ENCODE data around the gene GNB1L. TPM values are rescaled to one million over a fixed set of nuclear protein-coding genes. Genes with fewer than 3 reads are reported as not detected.

Gene GNB1L
- total and polyA plus RNA-seq, 2 of the 13 experiments (the other 11 are each of a cell fraction or from before 2014, with no cell fraction given) = 2.5 to 7.4 TPM

DNA sequence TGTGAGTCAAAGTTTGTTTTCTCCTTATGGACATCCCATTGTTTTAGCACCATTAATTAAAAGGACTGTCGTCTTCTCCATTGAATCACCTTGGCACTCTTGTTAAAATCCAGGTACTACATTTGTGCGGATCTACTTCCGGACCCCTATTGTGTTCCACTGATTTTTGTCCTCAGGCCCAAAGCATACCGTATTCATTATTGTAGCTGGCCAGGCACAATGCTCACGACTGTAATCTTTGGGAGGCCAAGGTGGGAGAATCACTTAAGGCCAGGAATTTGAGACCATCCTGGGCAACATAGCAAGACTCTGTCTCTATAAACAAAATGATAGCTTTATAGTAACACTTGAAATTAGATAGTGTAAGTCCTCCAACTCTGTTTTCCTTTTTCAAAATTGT lies 8.9 kb upstream of the GNB1L start:
- Histone ChIP-seq H3K9ac (ENCODE audit: insufficient read depth, low read depth, low read length) (no peak overlapping the region), H3K27me3 (ENCODE audit: control insufficient read depth in 1 of 2, insufficient read depth in 2 of 2, low read length in 2 of 2) (no peaks in the 10 kb centered on the region; a peak in 1 of 5 replicates), H3K4me2 (ENCODE audit: low read depth, low read length) (no peak overlapping the region), H3K79me2 (ENCODE audit: insufficient read depth, low read length) (no peaks in the 10 kb centered on the region), H3K4me3 (replicated peaks in 1 of 3; ENCODE audit: insufficient read depth in 1 of 3, low read depth in 2 of 3, low read length in 3 of 3) (no peak overlapping the region), H3K27ac (ENCODE audit: extremely low read length, insufficient read depth, low read length) (no peak overlapping the region), H2AFZ (ENCODE audit: low read length) (no peak overlapping the region), H3K36me3 (replicated peaks in 1 of 2; ENCODE audit: control insufficient read depth in 1 of 2, insufficient read depth in 2 of 2, low read length in 2 of 2) (no peaks in the 10 kb centered on the region), H3K4me1 (ENCODE audit: insufficient read depth, low read length) (peaks cover 1% of the 10 kb centered on the region), H3K9me3 (ENCODE audit: low read length) (no peaks in the 10 kb centered on the region), H4K20me1 (ENCODE audit: insufficient read depth, low read length) (no peaks in the 10 kb centered on the region)
- intact Hi-C loops (cut with micrococcal nuclease; ENCODE audit: unreplicated experiment) (no loop called here), in situ Hi-C loops (cut with HindIII; ENCODE audit: extremely low pct_ligation_motif_present, low pct_unique_long_range_greater_than_20kb) (no loop called here)
- DNase-seq (ENCODE audit: low spot score) = no peak
- 79% methylated on average over 5 of the region's 5 CpGs for WGBS (ENCODE audit: low lambda C conversion rate)
- FAIRE-seq = no peak
- ChIA-PET POLR2A (no interaction called here), CTCF (ENCODE audit: low intra/inter-chr PET ratio, low total read pairs) (no interaction called here)
- no peak for TF ChIP-seq CBX2 (IDR thresholded peaks at IDR 0.05; ENCODE audit: low read depth, low read length)
- no peak for TF ChIP-seq CBX2 (CRISPR knock-in tag; IDR thresholded peaks at IDR 0.05; ENCODE audit: low read depth)
- TF ChIP-seq, protein P1, sequence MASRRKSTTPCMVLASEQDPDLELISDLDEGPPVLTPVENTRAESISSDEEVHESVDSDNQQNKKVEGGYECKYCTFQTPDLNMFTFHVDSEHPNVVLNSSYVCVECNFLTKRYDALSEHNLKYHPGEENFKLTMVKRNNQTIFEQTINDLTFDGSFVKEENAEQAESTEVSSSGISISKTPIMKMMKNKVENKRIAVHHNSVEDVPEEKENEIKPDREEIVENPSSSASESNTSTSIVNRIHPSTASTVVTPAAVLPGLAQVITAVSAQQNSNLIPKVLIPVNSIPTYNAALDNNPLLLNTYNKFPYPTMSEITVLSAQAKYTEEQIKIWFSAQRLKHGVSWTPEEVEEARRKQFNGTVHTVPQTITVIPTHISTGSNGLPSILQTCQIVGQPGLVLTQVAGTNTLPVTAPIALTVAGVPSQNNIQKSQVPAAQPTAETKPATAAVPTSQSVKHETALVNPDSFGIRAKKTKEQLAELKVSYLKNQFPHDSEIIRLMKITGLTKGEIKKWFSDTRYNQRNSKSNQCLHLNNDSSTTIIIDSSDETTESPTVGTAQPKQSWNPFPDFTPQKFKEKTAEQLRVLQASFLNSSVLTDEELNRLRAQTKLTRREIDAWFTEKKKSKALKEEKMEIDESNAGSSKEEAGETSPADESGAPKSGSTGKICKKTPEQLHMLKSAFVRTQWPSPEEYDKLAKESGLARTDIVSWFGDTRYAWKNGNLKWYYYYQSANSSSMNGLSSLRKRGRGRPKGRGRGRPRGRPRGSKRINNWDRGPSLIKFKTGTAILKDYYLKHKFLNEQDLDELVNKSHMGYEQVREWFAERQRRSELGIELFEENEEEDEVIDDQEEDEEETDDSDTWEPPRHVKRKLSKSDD (CRISPR knock-in tag; IDR thresholded peaks at IDR 0.05; ENCODE audit: low read depth) = no peak
- TF ChIP-seq, protein P2, sequence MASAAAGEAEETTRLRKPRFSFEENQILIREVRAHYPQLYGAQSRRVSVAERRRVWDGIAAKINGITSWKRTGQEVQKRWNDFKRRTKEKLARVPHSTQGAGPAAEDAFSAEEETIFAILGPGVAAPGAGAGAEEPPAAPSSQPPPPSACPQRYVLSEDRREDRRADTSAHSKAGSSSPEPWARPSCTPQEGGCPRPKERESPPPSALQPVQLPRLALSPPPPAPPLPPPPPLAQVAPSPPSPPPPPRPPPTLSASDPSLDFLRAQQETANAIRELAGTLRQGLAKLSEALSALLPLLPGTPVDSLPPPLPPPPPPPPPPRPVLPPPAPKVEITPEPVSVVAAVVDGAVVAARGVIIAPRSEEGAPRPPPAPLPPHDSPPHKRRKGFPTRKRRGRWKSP (CRISPR knock-in tag; IDR thresholded peaks at IDR 0.05) = no peak
- no peak for TF ChIP-seq KDM5A (IDR thresholded peaks at IDR 0.05; ENCODE audit: borderline replicate concordance, low read length)
- no peak for TF ChIP-seq MAF1 (CRISPR knock-in tag; IDR thresholded peaks at IDR 0.05; ENCODE audit: borderline replicate concordance)
- no peak for TF ChIP-seq KDM4B (CRISPR knock-in tag; IDR thresholded peaks at IDR 0.05)
- TF ChIP-seq ZNF382 (CRISPR knock-in tag; IDR thresholded peaks at IDR 0.05; ENCODE audit: borderline replicate concordance) = no peak
- no peak for ATAC-seq
- BruUV-seq (replicated peaks) = no TSS peak

Measured in HepG2 (cell line).